Activated CD4-positive, alpha-beta T cell treated with anti-CD3 and anti-CD28 coated beads for 48 hours (primary cell): Measurements from ENCODE around the gene CAPZA2.
"Not testable (repeated sequence)": the region's sequence is repeated elsewhere in the genome, so short reads cannot be mapped to it uniquely, and the experiment has no call there.

Experiments
- DNase-seq: peaks from one replicate; pipeline ENCODE4 v3.0.0-alpha.2; 2020

Gene CAPZA2

GRCh38 chr7:116922545-116922944 lies 60.2 kb downstream of the CAPZA2 start:
- no peak for DNase-seq

GRCh38 chr7:116924741-116925140 lies 62.4 kb downstream of the CAPZA2 start:
- DNase-seq: no peak

GRCh38 chr7:116929021-116929420 lies 66.6 kb downstream of the CAPZA2 start:
- no peak for DNase-seq

- DNase-seq: peak; percentile 85
Observed at GRCh38 chr7:116929914-116930913, 67.8 kb downstream of the CAPZA2 start.

- DNase-seq: no peak
Observed at GRCh38 chr7:116932566-116932965, 70.2 kb downstream of the CAPZA2 start.

GRCh38 chr7:116933465-116933864 lies 71.1 kb downstream of the CAPZA2 start:
- no peak for DNase-seq

GRCh38 chr7:116934580-116934979 lies 72.2 kb downstream of the CAPZA2 start:
- no peak for DNase-seq

GRCh38 chr7:116936844-116937243 lies 74.5 kb downstream of the CAPZA2 start:
- DNase-seq: not testable (repeated sequence)

- no peak for DNase-seq
Observed at GRCh38 chr7:116938678-116939077, 76.3 kb downstream of the CAPZA2 start.

- DNase-seq: no peak
Observed at GRCh38 chr7:116940689-116941370, 78.4 kb downstream of the CAPZA2 start.

- no peak for DNase-seq
Observed at GRCh38 chr7:116942504-116942903, 80.1 kb downstream of the CAPZA2 start.

GRCh38 chr7:116948934-116949333 lies 86.5 kb downstream of the CAPZA2 start:
- DNase-seq: no peak

GRCh38 chr7:116949941-116950801 lies 87.8 kb downstream of the CAPZA2 start:
- DNase-seq: no peak

GRCh38 chr7:116950889-116951351 lies 88.5 kb downstream of the CAPZA2 start:
- DNase-seq: no peak

- no peak for DNase-seq
Observed at GRCh38 chr7:116951366-116952292, 89.2 kb downstream of the CAPZA2 start.

- DNase-seq: no peak
Observed at GRCh38 chr7:116952635-116953371, 90.4 kb downstream of the CAPZA2 start.

GRCh38 chr7:116953372-116953905 lies 91.1 kb downstream of the CAPZA2 start, which contains the start of gene ST7:
Gene ST7, plus strand, starts transcription at chr7:116953501. Its CDS starts 40 bp downstream, at chr7:116953541.
- peak; percentile 75 for DNase-seq

GRCh38 chr7:116953906-116954838 lies 91.8 kb downstream of the CAPZA2 start:
- peak; percentile 37 for DNase-seq

GRCh38 chr7:116955340-116955739 lies 93.0 kb downstream of the CAPZA2 start:
- DNase-seq: no peak
